DMS79 treated with DMSO at 0.1 percent for 48 hours (cell line): ENCODE results near the gene SLC25A51.
"Not testable (repeated sequence)": the region's sequence is repeated elsewhere in the genome, so short reads cannot be mapped to it uniquely, and the experiment has no call there.

Experiments
- DNase-seq: peaks from one replicate; lab custom pipeline; 2025; lab: John Stamatoyannopoulos, UW

The SLC25A51 gene

GRCh38 chr9:37919246-37919955 lies 15.5 kb upstream of the SLC25A51 start:
- no peak for DNase-seq

GRCh38 chr9:37918665-37919170 lies 14.8 kb upstream of the SLC25A51 start:
- no peak for DNase-seq

GRCh38 chr9:37917801-37918664 lies 14.1 kb upstream of the SLC25A51 start:
- no peak for DNase-seq

- DNase-seq = no peak
These were observed 13.4 kb upstream of the SLC25A51 start for GRCh38 chr9:37917313-37917731.

GRCh38 chr9:37916471-37917312 lies 12.8 kb upstream of the SLC25A51 start:
- DNase-seq = no peak

GRCh38 chr9:37915911-37916470 lies 12.1 kb upstream of the SLC25A51 start:
- no peak for DNase-seq

GRCh38 chr9:37914701-37915358 lies 10.9 kb upstream of the SLC25A51 start:
- DNase-seq = no peak

- no peak for DNase-seq
These were observed 10.2 kb upstream of the SLC25A51 start for GRCh38 chr9:37914154-37914551.

GRCh38 chr9:37913480-37914153 lies 9.7 kb upstream of the SLC25A51 start:
- peak; percentile 49 for DNase-seq

GRCh38 chr9:37911271-37911681 lies 7.3 kb upstream of the SLC25A51 start:
- DNase-seq = no peak

- no peak for DNase-seq
These were observed 6.3 kb upstream of the SLC25A51 start for GRCh38 chr9:37910271-37910670.

- DNase-seq = not testable (repeated sequence)
These were observed 5.9 kb upstream of the SLC25A51 start for GRCh38 chr9:37909836-37910235.

- no peak for DNase-seq
These were observed 5.4 kb upstream of the SLC25A51 start for GRCh38 chr9:37909326-37909725.

- no peak for DNase-seq
These were observed 4.8 kb upstream of the SLC25A51 start for GRCh38 chr9:37908698-37909186.

- no peak for DNase-seq
These were observed 4.4 kb upstream of the SLC25A51 start for GRCh38 chr9:37908283-37908682.

GRCh38 chr9:37906312-37907239 lies 2.6 kb upstream of the SLC25A51 start:
- no peak for DNase-seq

GRCh38 chr9:37905776-37906175 lies 1.8 kb upstream of the SLC25A51 start:
- no peak for DNase-seq

GRCh38 chr9:37905131-37905505 lies 1.2 kb upstream of the SLC25A51 start:
- no peak for DNase-seq

- no peak for DNase-seq
These were observed 661 bp upstream of the SLC25A51 start for GRCh38 chr9:37904445-37905130.
